HG03135 (cell line): ENCODE measurements around the gene RAD51B.

Source experiments
- ATAC-seq: cut with Tn5 transposase; IDR thresholded peaks from one replicate; pipeline ENCODE4 v1.9.1; 2021; ENCODE audit warnings: mild to moderate bottlenecking, moderate library complexity; ENCODE audit not compliant: unreplicated experiment

Gene RAD51B

GRCh38 chr14:68632054-68632895 lies 812.7 kb downstream of the RAD51B start:
- no peak for ATAC-seq

GRCh38 chr14:68633131-68633991 lies 813.8 kb downstream of the RAD51B start:
- no peak for ATAC-seq

- no peak for ATAC-seq
Measured at GRCh38 chr14:68634332-68634731, 814.8 kb downstream of the RAD51B start.

- ATAC-seq, result no peak
Measured at GRCh38 chr14:68634874-68635595, 815.5 kb downstream of the RAD51B start.

GRCh38 chr14:68636597-68636996 lies 817.0 kb downstream of the RAD51B start:
- no peak for ATAC-seq

- no peak for ATAC-seq
Measured at GRCh38 chr14:68637106-68638021, 817.8 kb downstream of the RAD51B start.

- no peak for ATAC-seq
Measured at GRCh38 chr14:68638141-68638999, 818.8 kb downstream of the RAD51B start.

- no peak for ATAC-seq
Measured at GRCh38 chr14:68639000-68639757, 819.6 kb downstream of the RAD51B start.

- no peak for ATAC-seq
Measured at GRCh38 chr14:68639758-68640574, 820.4 kb downstream of the RAD51B start.

GRCh38 chr14:68643673-68644072 lies 824.1 kb downstream of the RAD51B start:
- ATAC-seq, result no peak

- ATAC-seq, result no peak
Measured at GRCh38 chr14:68644101-68644500, 824.5 kb downstream of the RAD51B start.

GRCh38 chr14:68645371-68645770 lies 825.8 kb downstream of the RAD51B start:
- no peak for ATAC-seq

- ATAC-seq, result no peak
Measured at GRCh38 chr14:68649476-68650189, 830.1 kb downstream of the RAD51B start.

GRCh38 chr14:68650404-68650994 lies 830.9 kb downstream of the RAD51B start:
- no peak for ATAC-seq

GRCh38 chr14:68651075-68651474 lies 831.5 kb downstream of the RAD51B start:
- ATAC-seq, result no peak

- ATAC-seq, result no peak
Measured at GRCh38 chr14:68651652-68652432, 832.3 kb downstream of the RAD51B start.
